Stimulated activated effector memory CD8-positive, alpha-beta T cell treated with anti-CD3 and anti-CD28 coated beads, Interleukin-12 subunit alpha, Interleukin-12 subunit beta, amount 100 ng/mL, for 72 hours (primary cell): Measurements from ENCODE around the gene CCDC85A.

Experiments
- ATAC-seq: fragments of 150-1000 bp; cut with Tn5 transposase; 2 replicates; pipeline ENCODE4 v1.10.0; 2021
- DNase-seq, 2 donors: peaks; one replicate each; pipeline ENCODE4 v3.0.0; 2021 to 2022; ENCODE audit warnings: low spot score in 2 of 2
- H3K27ac Mint-ChIP-seq: one replicate; pipeline ENCODE4 v1.8.0; 2022; ENCODE audit warnings: mild to moderate bottlenecking, mixed read lengths
- H3K36me3 Mint-ChIP-seq: one replicate; pipeline ENCODE4 v1.8.0; 2022; ENCODE audit warnings: mild to moderate bottlenecking, mixed read lengths
- H3K4me1 Mint-ChIP-seq: one replicate; pipeline ENCODE4 v1.8.0; 2022; ENCODE audit warnings: mixed read lengths
- H3K4me3 Mint-ChIP-seq: one replicate; pipeline ENCODE4 v1.8.0; 2022; ENCODE audit warnings: mild to moderate bottlenecking, mixed read lengths
- H3K9me3 Mint-ChIP-seq: one replicate; pipeline ENCODE4 v1.8.0; 2022; ENCODE audit warnings: mixed read lengths

Gene CCDC85A

DNA sequence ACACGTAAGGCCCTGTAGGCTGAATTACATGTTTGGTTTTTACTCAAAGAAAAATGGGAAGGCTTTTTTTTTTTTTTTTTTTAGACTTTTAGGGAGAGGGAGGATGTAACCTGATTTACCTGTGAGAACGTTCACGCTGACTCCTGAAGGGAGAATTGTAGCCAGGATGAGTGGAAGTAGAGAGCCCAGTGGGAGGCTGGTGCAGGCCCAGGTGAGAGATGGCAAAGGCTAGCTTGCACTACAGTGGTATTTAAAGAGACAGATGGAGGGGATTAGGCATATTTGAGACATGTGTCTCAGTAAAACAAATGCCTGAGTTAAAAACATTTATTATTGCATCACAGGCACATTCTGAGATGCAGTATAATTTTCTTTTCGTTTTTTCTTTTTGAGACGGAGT lies 107.9 kb downstream of the CCDC85A start:
- DNase-seq = no peak
- H3K9me3 Mint-ChIP-seq = peaks cover 15% of the 10 kb centered on the region

DNA sequence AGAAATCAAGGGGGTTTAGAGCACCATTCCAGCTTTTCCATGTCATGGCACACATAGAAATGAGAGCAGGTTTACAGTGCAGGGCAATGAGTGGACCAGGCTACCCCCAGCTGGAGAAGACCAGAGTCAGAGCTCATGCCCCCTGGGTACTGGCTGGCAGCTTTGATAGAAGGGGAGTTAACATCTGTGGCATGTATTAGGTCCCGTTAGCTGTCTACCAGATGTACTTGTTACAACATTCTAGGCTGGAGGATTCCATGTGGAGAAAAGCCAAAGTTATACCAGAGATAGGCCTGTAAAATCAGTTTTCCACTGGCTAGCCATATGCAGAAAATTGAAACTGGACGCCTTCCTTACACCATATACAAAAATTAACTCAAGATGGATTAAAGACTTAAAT lies 109.2 kb downstream of the CCDC85A start:
- ATAC-seq (no peak), DNase-seq (no peak)
- no peaks in the 10 kb centered on the region for H3K36me3 Mint-ChIP-seq
- no peaks in the 10 kb centered on the region for H3K4me1 Mint-ChIP-seq
- no peak overlapping the region for H3K4me3 Mint-ChIP-seq
- H3K27ac Mint-ChIP-seq = no peak overlapping the region
- peaks cover 15% of the 10 kb centered on the region for H3K9me3 Mint-ChIP-seq

More for the DNA sequence above, 107.9 kb downstream of the CCDC85A start:
- Mint-ChIP-seq H3K4me1 (no peaks in the 10 kb centered on the region), H3K36me3 (no peaks in the 10 kb centered on the region), H3K27ac (no peak overlapping the region), H3K4me3 (no peak overlapping the region)
- ATAC-seq = no peak

DNA sequence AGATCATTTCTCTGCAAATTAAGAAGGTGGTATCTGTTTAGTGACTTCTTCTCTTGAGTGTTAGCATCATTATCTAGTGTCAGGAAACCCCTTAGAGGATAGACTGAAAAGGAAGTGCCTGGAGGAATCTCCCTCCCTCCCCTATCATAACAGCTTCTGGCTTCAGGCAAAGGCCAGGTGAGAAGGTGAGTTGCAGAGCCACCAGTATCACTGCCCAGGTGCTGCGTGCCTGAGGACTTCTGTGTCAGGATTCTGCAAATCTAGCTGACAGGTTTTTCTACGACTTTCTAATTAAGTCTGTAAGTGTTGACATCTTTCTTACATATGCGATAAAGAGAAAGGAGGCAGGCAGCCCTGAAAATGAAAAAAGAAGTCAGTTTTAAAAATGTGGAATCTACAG lies 111.9 kb downstream of the CCDC85A start:
- H3K27ac Mint-ChIP-seq = no peak overlapping the region
- H3K4me1 Mint-ChIP-seq = no peaks in the 10 kb centered on the region
- peaks cover 18% of the 10 kb centered on the region for H3K9me3 Mint-ChIP-seq
- no peak for ATAC-seq
- DNase-seq = no peak
- no peak overlapping the region for H3K4me3 Mint-ChIP-seq
- H3K36me3 Mint-ChIP-seq = no peaks in the 10 kb centered on the region

- H3K27ac Mint-ChIP-seq = no peak overlapping the region
- H3K9me3 Mint-ChIP-seq = peaks cover 13% of the 10 kb centered on the region
- H3K4me3 Mint-ChIP-seq = no peak overlapping the region
- H3K36me3 Mint-ChIP-seq = no peaks in the 10 kb centered on the region
- H3K4me1 Mint-ChIP-seq = no peaks in the 10 kb centered on the region
- ATAC-seq = no peak
- no peak for DNase-seq
Measured at GRCh38 chr2:56297671-56298070, 113.9 kb downstream of the CCDC85A start.

DNA sequence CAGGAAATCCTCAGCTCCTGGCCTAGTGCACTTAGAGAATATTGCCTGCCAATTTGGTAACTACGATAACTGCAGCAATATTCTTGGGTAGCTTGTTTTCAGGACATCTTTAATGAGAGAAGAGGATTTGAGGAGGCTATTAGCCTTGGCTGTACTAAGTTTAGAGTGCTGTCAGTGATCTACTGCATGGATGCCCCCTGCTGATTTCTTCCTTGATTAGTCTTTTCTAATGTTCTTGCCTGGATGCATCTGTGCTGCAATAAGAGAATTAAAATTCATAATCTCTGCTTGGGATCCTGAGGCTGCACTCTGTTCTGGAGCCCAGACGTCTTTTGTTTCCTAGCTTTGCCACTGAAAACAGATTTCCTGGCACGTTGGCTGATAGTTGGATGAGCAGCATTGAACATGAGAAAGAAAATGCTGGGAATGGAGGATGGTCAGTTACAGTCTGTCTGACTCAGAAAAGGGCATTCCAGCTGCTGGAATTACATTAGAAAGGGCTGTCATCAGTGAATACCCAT lies 115.4 kb downstream of the CCDC85A start:
- H3K4me3 Mint-ChIP-seq = no peak overlapping the region
- H3K4me1 Mint-ChIP-seq = no peaks in the 10 kb centered on the region
- DNase-seq (no peak), ATAC-seq (no peak)
- H3K9me3 Mint-ChIP-seq = peaks cover 10% of the 10 kb centered on the region
- no peaks in the 10 kb centered on the region for H3K36me3 Mint-ChIP-seq
- H3K27ac Mint-ChIP-seq = no peak overlapping the region

- Mint-ChIP-seq H3K4me3 (no peak overlapping the region), H3K4me1 (no peaks in the 10 kb centered on the region), H3K27ac (no peak overlapping the region), H3K9me3 (peaks cover 6% of the 10 kb centered on the region), H3K36me3 (no peaks in the 10 kb centered on the region)
- DNase-seq = no peak
- ATAC-seq = no peak
Measured at GRCh38 chr2:56309626-56310170, 125.9 kb downstream of the CCDC85A start.

- Mint-ChIP-seq H3K4me1 (no peaks in the 10 kb centered on the region), H3K27ac (no peak overlapping the region)
Measured at GRCh38 chr2:56313500-56313921, 129.7 kb downstream of the CCDC85A start.

DNA sequence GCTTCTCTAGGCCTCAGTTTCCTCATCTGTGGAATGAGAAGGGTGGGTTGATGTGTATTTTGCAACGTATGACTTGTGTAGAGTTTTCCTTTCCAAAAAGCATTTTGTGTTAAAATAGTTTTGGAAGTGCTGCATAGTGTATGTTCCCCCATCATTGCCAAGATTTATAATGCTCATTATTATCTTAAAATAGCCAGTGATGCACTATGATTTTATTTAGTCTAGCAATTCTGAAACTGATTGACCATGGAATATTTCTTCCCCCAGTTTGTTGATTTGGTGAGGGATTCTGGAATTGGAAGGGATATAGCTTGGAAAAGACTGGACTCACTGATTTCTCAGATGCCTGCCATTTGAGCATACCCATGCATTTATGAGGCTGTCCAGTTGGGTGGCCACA lies 130.6 kb downstream of the CCDC85A start:
- no peaks in the 10 kb centered on the region for H3K36me3 Mint-ChIP-seq
- H3K4me3 Mint-ChIP-seq = no peak overlapping the region
- ATAC-seq = no peak
- H3K9me3 Mint-ChIP-seq = peaks cover 10% of the 10 kb centered on the region
- no peak for DNase-seq
- H3K27ac Mint-ChIP-seq = no peak overlapping the region
- H3K4me1 Mint-ChIP-seq = no peaks in the 10 kb centered on the region

More at GRCh38 chr2:56313500-56313921, 129.7 kb downstream of the CCDC85A start:
- peaks cover 6% of the 10 kb centered on the region for H3K9me3 Mint-ChIP-seq
- H3K36me3 Mint-ChIP-seq = no peaks in the 10 kb centered on the region
- H3K4me3 Mint-ChIP-seq = no peak overlapping the region
- DNase-seq (no peak), ATAC-seq (no peak)

GRCh38 chr2:56314796-56315195 lies 131.0 kb downstream of the CCDC85A start:
- Mint-ChIP-seq H3K4me1 (no peaks in the 10 kb centered on the region), H3K36me3 (no peaks in the 10 kb centered on the region), H3K4me3 (no peak overlapping the region), H3K27ac (no peak overlapping the region), H3K9me3 (peaks cover 10% of the 10 kb centered on the region)
- ATAC-seq (no peak), DNase-seq (no peak)

GRCh38 chr2:56315376-56315775 lies 131.6 kb downstream of the CCDC85A start:
- Mint-ChIP-seq H3K4me1 (no peaks in the 10 kb centered on the region), H3K36me3 (no peaks in the 10 kb centered on the region), H3K4me3 (no peak overlapping the region), H3K9me3 (peaks cover 13% of the 10 kb centered on the region), H3K27ac (no peak overlapping the region)
- ATAC-seq = no peak
- DNase-seq = no peak

DNA sequence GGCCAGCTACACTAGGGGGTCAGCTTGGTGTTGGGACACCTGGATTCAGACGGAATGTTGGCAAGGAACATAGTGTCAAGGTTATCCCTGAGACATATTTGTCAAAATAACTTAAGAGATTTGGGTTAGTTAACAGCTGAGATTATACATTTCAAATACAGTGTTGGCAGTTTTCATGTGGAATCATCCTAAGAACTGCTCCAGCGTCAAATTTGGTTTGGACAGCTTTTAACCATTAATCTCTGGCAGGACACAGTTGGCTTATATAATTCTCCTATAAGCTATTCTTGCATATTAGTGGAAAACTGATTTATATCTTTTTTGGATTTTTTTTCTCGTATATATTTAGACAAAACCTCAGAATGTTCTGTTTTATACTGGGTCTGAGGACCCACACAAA lies 132.2 kb downstream of the CCDC85A start:
- DNase-seq (no peak), ATAC-seq (no peak)
- no peaks in the 10 kb centered on the region for H3K4me1 Mint-ChIP-seq
- H3K36me3 Mint-ChIP-seq = no peaks in the 10 kb centered on the region
- peaks cover 13% of the 10 kb centered on the region for H3K9me3 Mint-ChIP-seq
- H3K27ac Mint-ChIP-seq = no peak overlapping the region
- no peak overlapping the region for H3K4me3 Mint-ChIP-seq

- peaks cover 13% of the 10 kb centered on the region for H3K9me3 Mint-ChIP-seq
- no peaks in the 10 kb centered on the region for H3K4me1 Mint-ChIP-seq
- no peak for ATAC-seq
- no peak overlapping the region for H3K4me3 Mint-ChIP-seq
- no peak for DNase-seq
- H3K36me3 Mint-ChIP-seq = no peaks in the 10 kb centered on the region
- H3K27ac Mint-ChIP-seq = no peak overlapping the region
Measured at GRCh38 chr2:56318147-56318546, 134.4 kb downstream of the CCDC85A start.

- H3K9me3 Mint-ChIP-seq = peaks cover 8% of the 10 kb centered on the region
- no peak overlapping the region for H3K4me3 Mint-ChIP-seq
- ATAC-seq (no peak), DNase-seq (no peak)
- H3K27ac Mint-ChIP-seq = no peak overlapping the region
- H3K36me3 Mint-ChIP-seq = no peaks in the 10 kb centered on the region
- H3K4me1 Mint-ChIP-seq = no peaks in the 10 kb centered on the region
Measured at GRCh38 chr2:56325661-56326345, 142.0 kb downstream of the CCDC85A start.

DNA sequence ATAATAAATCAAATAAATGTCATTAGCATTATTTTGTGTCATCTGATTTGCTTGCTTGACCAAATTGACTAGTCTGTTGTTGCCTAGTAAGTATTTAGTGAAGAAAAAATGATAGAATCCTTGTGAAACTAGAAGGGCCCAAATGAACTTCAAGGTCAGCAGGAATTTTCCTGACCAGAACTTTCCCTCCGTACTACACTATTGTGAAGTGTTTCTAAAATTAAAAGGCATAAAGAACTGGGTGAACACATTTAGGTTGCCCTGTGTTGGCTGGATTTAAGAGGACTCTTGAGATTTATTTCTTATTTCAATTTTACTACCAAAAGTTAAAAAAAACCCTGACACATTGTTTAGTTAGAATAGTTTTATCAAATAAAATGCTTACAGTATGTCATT lies 142.6 kb downstream of the CCDC85A start:
- DNase-seq (no peak), ATAC-seq (no peak)
- Mint-ChIP-seq H3K4me3 (no peak overlapping the region), H3K27ac (no peak overlapping the region), H3K36me3 (no peaks in the 10 kb centered on the region), H3K9me3 (peaks cover 8% of the 10 kb centered on the region), H3K4me1 (no peaks in the 10 kb centered on the region)

GRCh38 chr2:56331810-56332209 lies 148.0 kb downstream of the CCDC85A start:
- Mint-ChIP-seq H3K4me1 (no peaks in the 10 kb centered on the region), H3K27ac (no peak overlapping the region), H3K9me3 (peaks cover 8% of the 10 kb centered on the region), H3K36me3 (no peaks in the 10 kb centered on the region), H3K4me3 (no peak overlapping the region)
- DNase-seq (no peak), ATAC-seq (no peak)

DNA sequence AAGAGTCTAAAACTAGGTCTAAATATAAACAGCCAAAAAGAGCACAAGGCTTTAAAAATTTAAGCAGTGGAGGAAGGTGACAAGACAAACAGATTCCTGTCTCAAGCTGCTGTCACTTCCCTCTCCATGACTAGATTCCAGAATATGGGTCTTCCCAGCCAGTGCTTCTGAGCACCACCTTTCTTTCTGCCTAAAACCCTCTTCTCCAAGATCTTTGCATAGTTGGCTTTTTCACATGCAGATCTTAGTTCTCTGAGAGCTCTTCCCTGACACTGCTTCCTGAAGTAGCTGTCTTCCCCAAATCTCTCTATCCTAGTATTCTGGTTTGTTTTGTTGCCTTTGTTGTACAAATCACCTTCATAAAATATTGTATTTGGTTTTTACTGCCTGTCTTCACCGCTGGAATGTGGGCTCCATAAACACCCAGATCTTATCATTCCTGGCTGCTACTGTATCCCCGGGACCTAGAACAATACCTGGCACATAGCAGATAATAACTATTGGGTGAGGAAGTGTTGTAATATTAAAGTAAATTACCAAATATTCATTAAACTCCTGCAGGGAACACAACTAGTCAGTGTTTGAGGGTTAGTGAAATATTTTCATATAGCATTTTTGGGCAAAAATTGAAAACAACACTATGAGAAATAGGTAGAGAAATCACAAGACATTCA lies 150.2 kb downstream of the CCDC85A start:
- no peak for ATAC-seq
- Mint-ChIP-seq H3K9me3 (peaks cover 2% of the 10 kb centered on the region), H3K4me3 (no peak overlapping the region), H3K4me1 (no peaks in the 10 kb centered on the region), H3K36me3 (no peaks in the 10 kb centered on the region), H3K27ac (no peak overlapping the region)
- DNase-seq = no peak
